PC-9 (cell line): ENCODE results near the gene ZFP1. TPM values are rescaled to one million over a fixed set of nuclear protein-coding genes. Genes with fewer than 3 reads are reported as not detected.

Experiments
- BruUV-seq: library from RNA; stranded (reverse); fragments of 400-500 nt; replicated peaks from 2 replicates; lab custom pipeline; 2021; lab: Mats Ljungman, UMichigan
- CTCF ChIA-PET: fragments of 300-600 bp; sonication (Branson Sonifier 250); formaldehyde crosslinking; loops from one replicate; lab custom pipeline; 2022; ENCODE audit warnings: antibody characterized with exemption; lab: Charles Lee
- POLR2A ChIA-PET: fragments of 300-600 bp; sonication (Branson Sonifier 250); formaldehyde crosslinking; loops from one replicate; lab custom pipeline; 2022; ENCODE audit warnings: antibody characterized with exemption; ENCODE audit not compliant: unreplicated experiment; lab: Charles Lee
- DNase-seq, 2 experiments: peaks; one replicate each; pipeline versions ENCODE4 v3.0.0 to v3.0.0-alpha.2; 2015 to 2022; ENCODE audit warnings: mixed read lengths in 1 of 2
- H2AFZ ChIP-seq: fragments of 200-600 bp; sonication (generic); 2 replicates; pipeline ENCODE4 v1.8.1; 2017; ENCODE audit warnings: antibody characterized with exemption
- H3F3A ChIP-seq: fragments of 200-600 bp; sonication (generic); 2 replicates; pipeline ENCODE4 v1.8.1; 2017; ENCODE audit warnings: antibody characterized with exemption, mild to moderate bottlenecking, low read depth; ENCODE audit not compliant: insufficient read depth
- H3K27ac ChIP-seq: fragments of 200-600 bp; sonication (generic); 2 replicates; pipeline ENCODE4 v1.6.1; 2016; ENCODE audit warnings: mixed run types
- H3K27me3 ChIP-seq: fragments of 200-600 bp; sonication (generic); 2 replicates; pipeline ENCODE4 v1.6.1; 2016; ENCODE audit warnings: low read depth, mixed run types; ENCODE audit not compliant: insufficient read depth
- H3K36me3 ChIP-seq: fragments of 200-600 bp; sonication (generic); 2 replicates; pipeline ENCODE4 v1.6.1; 2016; ENCODE audit warnings: low read depth, mixed run types
- H3K4me1 ChIP-seq: fragments of 200-600 bp; sonication (generic); replicated peaks from 2 replicates; pipeline ENCODE4 v1.6.1; 2016; ENCODE audit warnings: mixed run types; ENCODE audit not compliant: insufficient read depth
- H3K4me2 ChIP-seq: fragments of 200-600 bp; sonication (generic); 2 replicates; pipeline ENCODE4 v1.6.1; 2017; ENCODE audit warnings: mixed run types
- H3K4me3 ChIP-seq: fragments of 200-600 bp; sonication (generic); 2 replicates; pipeline ENCODE4 v1.6.1; 2016; ENCODE audit warnings: mixed run types
- H3K79me2 ChIP-seq: fragments of 200-600 bp; sonication (generic); 2 replicates; pipeline ENCODE4 v1.6.1; 2017; ENCODE audit warnings: low read depth, mixed run types
- H3K9me2 ChIP-seq: fragments of 200-600 bp; sonication (generic); 2 replicates; pipeline ENCODE4 v1.8.1; 2017; ENCODE audit warnings: mild to moderate bottlenecking; ENCODE audit not compliant: insufficient read depth
- H3K9me3 ChIP-seq: fragments of 200-600 bp; sonication (generic); 2 replicates; pipeline ENCODE4 v1.8.1; 2016; ENCODE audit warnings: low read depth; ENCODE audit not compliant: insufficient read depth
- H4K20me1 ChIP-seq: fragments of 200-600 bp; sonication (generic); 2 replicates; pipeline ENCODE4 v1.8.1; 2017; ENCODE audit not compliant: insufficient read depth
- CTCF ChIP-seq: fragments of 200-600 bp; sonication (generic); conservative IDR thresholded peaks from 2 replicates; pipeline ENCODE4 v1.6.1; 2017; ENCODE audit warnings: mixed run types, antibody characterized with exemption, mild to moderate bottlenecking, moderate library complexity
- EZH2 ChIP-seq: fragments of 200-600 bp; sonication (generic); IDR thresholded peaks from 2 replicates; pipeline ENCODE4 v1.8.0; 2017; ENCODE audit warnings: antibody characterized with exemption, low read depth
- intact Hi-C: fragments of 100-400 bp; cut with micrococcal nuclease; formaldehyde crosslinking; loops from one replicate; pipeline ENCODE4 v1.10.0; 2022; ENCODE audit not compliant: unreplicated experiment
- total RNA-seq: library from RNA; stranded (reverse); gene quantifications from 2 replicates; pipeline ENCODE4 v1.2.3, GENCODE V29; 2021

ZFP1 gene
- total RNA-seq, 1 experiment from 2014 or later = 10.9 TPM

- H2AFZ ChIP-seq = no peak overlapping the region
Observed at GRCh38 chr16:75116911-75117245, 31.4 kb upstream of the ZFP1 start.

GRCh38 chr16:75118943-75119539 is 29.3 kb upstream of the ZFP1 start:
- no TSS peak for BruUV-seq
- no peak for DNase-seq
- Histone ChIP-seq H3K4me2 (no peak overlapping the region), H3K4me1 (peaks cover 7% of the 10 kb centered on the region), H3K9me3 (peaks cover 18% of the 10 kb centered on the region), H2AFZ (no peak overlapping the region), H3K36me3 (no peaks in the 10 kb centered on the region), H4K20me1 (no peaks in the 10 kb centered on the region), H3K27ac (no peak overlapping the region), H3K27me3 (no peaks in the 10 kb centered on the region), H3F3A (peaks cover 14% of the 10 kb centered on the region; the same call in 1 of the 2 replicates), H3K4me3 (no peak overlapping the region), H3K79me2 (no peaks in the 10 kb centered on the region), H3K9me2 (no peaks in the 10 kb centered on the region)
- no peak for TF ChIP-seq EZH2
- no peak for TF ChIP-seq CTCF
- CTCF ChIA-PET = interaction anchor here (0.6 kb wide), 1 partner anchor 115 kb away, joined by 3 read pairs; no protein-coding TSS in a partner anchor
- intact Hi-C loops = no loop called here
- POLR2A ChIA-PET = interaction anchor here (0.6 kb wide), 1 partner anchor 54 kb away, joined by 3 read pairs; no protein-coding TSS in a partner anchor

More at GRCh38 chr16:75116911-75117245, 31.4 kb upstream of the ZFP1 start:
- TF ChIP-seq EZH2 (no peak), CTCF (no peak)
- Histone ChIP-seq H3K79me2 (no peaks in the 10 kb centered on the region), H3F3A (peaks cover 9% of the 10 kb centered on the region; the same call in 1 of the 2 replicates), H3K9me3 (peaks cover 14% of the 10 kb centered on the region), H3K4me2 (peak overlapping the region; percentile 51; the same call in 1 of the 2 replicates), H3K36me3 (no peaks in the 10 kb centered on the region), H3K9me2 (no peaks in the 10 kb centered on the region), H3K4me3 (no peak overlapping the region), H3K27ac (no peak overlapping the region), H4K20me1 (no peaks in the 10 kb centered on the region), H3K4me1 (peaks cover 7% of the 10 kb centered on the region), H3K27me3 (no peaks in the 10 kb centered on the region)
- intact Hi-C loops = no loop called here
- ChIA-PET CTCF (no interaction called here), POLR2A (interaction anchor here (0.6 to 0.7 kb wide), 2 partner anchors 114 to 118 kb away, joined by 3 to 6 read pairs; partner anchors contain the start of gene ZNRF1)
- BruUV-seq = no TSS peak
- no peak for DNase-seq

GRCh38 chr16:75120253-75120652 is 28.1 kb upstream of the ZFP1 start:
- Histone ChIP-seq H3K4me2 (peak overlapping the region; percentile 41), H4K20me1 (no peaks in the 10 kb centered on the region), H3F3A (peaks cover 14% of the 10 kb centered on the region; the same call in 1 of the 2 replicates), H3K9me3 (peaks cover 18% of the 10 kb centered on the region), H2AFZ (no peak overlapping the region), H3K27ac (no peak overlapping the region), H3K36me3 (no peaks in the 10 kb centered on the region), H3K27me3 (no peaks in the 10 kb centered on the region), H3K4me3 (peak overlapping the region; percentile 40; the same call in 1 of the 2 replicates), H3K9me2 (no peaks in the 10 kb centered on the region), H3K79me2 (no peaks in the 10 kb centered on the region), H3K4me1 (peaks cover 7% of the 10 kb centered on the region)
- intact Hi-C loops = no loop called here
- TF ChIP-seq CTCF (no peak), EZH2 (no peak)
- peak in 1 of 2 experiments; percentile 62 for DNase-seq
- BruUV-seq = no TSS peak
- POLR2A ChIA-PET = no interaction called here
- CTCF ChIA-PET = no interaction called here
